ENCODE data around the gene ADAMTSL4.

Gene ADAMTSL4

GRCh38 chr1:150535511-150536287 is 13.5 kb upstream of the ADAMTSL4 start:
- no peak for DNase-seq (ENCODE audit: low spot score)

- DNase-seq (ENCODE audit: low spot score), result no peak
Measured at GRCh38 chr1:150536836-150537731, 12.1 kb upstream of the ADAMTSL4 start.

- DNase-seq (ENCODE audit: low spot score), result no peak
Measured at GRCh38 chr1:150537732-150538684, 11.2 kb upstream of the ADAMTSL4 start.

GRCh38 chr1:150543500-150544143 is 5.6 kb upstream of the ADAMTSL4 start:
- DNase-seq (ENCODE audit: low spot score), result no peak

- DNase-seq (ENCODE audit: low spot score), result no peak
Measured at GRCh38 chr1:150544204-150544603, 5.0 kb upstream of the ADAMTSL4 start.

- DNase-seq (ENCODE audit: low spot score), result no peak
Measured at GRCh38 chr1:150545486-150546032, 3.6 kb upstream of the ADAMTSL4 start.

- DNase-seq (ENCODE audit: low spot score), result no peak
Measured at GRCh38 chr1:150546294-150546937, 2.8 kb upstream of the ADAMTSL4 start.

GRCh38 chr1:150548324-150548631 is 930 bp upstream of the ADAMTSL4 start:
- DNase-seq (ENCODE audit: low spot score), result no peak

GRCh38 chr1:150549496-150550221 is 451 bp downstream of the ADAMTSL4 start:
- DNase-seq (ENCODE audit: low spot score), result no peak

GRCh38 chr1:150550222-150551050 is 1.2 kb downstream of the ADAMTSL4 start:
- no peak for DNase-seq (ENCODE audit: low spot score)

- DNase-seq (ENCODE audit: low spot score), result no peak
Measured at GRCh38 chr1:150551051-150551783, 2.0 kb downstream of the ADAMTSL4 start.

- DNase-seq (ENCODE audit: low spot score), result no peak
Measured at GRCh38 chr1:150551784-150552127, 2.5 kb downstream of the ADAMTSL4 start.

GRCh38 chr1:150552128-150552910 is 3.1 kb downstream of the ADAMTSL4 start:
- peak; percentile 28 for DNase-seq (ENCODE audit: low spot score)

GRCh38 chr1:150552911-150553289 is 3.7 kb downstream of the ADAMTSL4 start:
- DNase-seq (ENCODE audit: low spot score), result no peak

- no peak for DNase-seq (ENCODE audit: low spot score)
Measured at GRCh38 chr1:150553392-150554085, 4.3 kb downstream of the ADAMTSL4 start.

- DNase-seq (ENCODE audit: low spot score), result no peak
Measured at GRCh38 chr1:150554086-150554452, 4.9 kb downstream of the ADAMTSL4 start.
